Loucy (cell line): ENCODE measurements around the gene APOL4.

Source experiments
- EZH2phosphoT487 ChIP-seq: fragments of 200-600 bp; IDR thresholded peaks from 2 replicates; pipeline ENCODE4 v1.6.1; 2018; ENCODE audit warnings: antibody characterized with exemption, mild to moderate bottlenecking, moderate library complexity, borderline replicate concordance
- TF ChIP-seq, protein P1 (sequence below): fragments of 200-600 bp; sonication (generic); conservative IDR thresholded peaks from 2 replicates; pipeline ENCODE4 v1.5.1; 2014; ENCODE audit warnings: mild to moderate bottlenecking, antibody characterized with exemption, low read length

DNA sequence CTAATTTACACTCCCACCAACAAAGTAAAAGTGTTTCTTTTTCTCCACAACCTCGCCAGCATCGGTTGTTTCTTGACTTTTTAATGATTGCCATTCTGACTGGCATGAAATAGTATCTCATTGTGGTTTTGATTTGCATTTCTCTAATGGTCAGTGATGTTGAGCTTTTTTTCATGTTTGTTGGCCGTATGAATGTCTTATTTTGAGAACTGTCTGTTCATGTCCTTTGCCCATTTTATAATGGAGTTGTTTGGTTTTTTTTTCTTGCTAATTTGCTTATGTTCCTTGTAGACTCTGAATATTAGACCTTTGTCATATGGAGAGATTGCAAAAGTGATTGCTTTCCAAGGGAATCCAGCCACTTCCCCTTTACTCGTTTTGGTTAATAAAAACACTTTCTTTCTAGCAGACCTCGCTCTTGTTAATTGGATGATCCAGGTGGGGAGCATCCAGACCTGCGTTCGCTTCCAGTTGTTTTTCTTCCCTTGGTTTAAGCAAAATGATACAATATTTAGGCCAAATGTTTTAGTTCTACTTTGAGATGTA, 17.1 kb upstream of the APOL4 start:
- TF ChIP-seq, protein P1, sequence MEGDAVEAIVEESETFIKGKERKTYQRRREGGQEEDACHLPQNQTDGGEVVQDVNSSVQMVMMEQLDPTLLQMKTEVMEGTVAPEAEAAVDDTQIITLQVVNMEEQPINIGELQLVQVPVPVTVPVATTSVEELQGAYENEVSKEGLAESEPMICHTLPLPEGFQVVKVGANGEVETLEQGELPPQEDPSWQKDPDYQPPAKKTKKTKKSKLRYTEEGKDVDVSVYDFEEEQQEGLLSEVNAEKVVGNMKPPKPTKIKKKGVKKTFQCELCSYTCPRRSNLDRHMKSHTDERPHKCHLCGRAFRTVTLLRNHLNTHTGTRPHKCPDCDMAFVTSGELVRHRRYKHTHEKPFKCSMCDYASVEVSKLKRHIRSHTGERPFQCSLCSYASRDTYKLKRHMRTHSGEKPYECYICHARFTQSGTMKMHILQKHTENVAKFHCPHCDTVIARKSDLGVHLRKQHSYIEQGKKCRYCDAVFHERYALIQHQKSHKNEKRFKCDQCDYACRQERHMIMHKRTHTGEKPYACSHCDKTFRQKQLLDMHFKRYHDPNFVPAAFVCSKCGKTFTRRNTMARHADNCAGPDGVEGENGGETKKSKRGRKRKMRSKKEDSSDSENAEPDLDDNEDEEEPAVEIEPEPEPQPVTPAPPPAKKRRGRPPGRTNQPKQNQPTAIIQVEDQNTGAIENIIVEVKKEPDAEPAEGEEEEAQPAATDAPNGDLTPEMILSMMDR = no peak
- no peak for TF ChIP-seq EZH2phosphoT487
